ENCODE data around the gene ITIH4.

The ITIH4 gene

GRCh38 chr3:52829906-52830463, 487 bp downstream of the ITIH4 start:
- DNase-seq, result no peak

GRCh38 chr3:52829482-52829881, 990 bp downstream of the ITIH4 start:
- DNase-seq, result no peak

DNA sequence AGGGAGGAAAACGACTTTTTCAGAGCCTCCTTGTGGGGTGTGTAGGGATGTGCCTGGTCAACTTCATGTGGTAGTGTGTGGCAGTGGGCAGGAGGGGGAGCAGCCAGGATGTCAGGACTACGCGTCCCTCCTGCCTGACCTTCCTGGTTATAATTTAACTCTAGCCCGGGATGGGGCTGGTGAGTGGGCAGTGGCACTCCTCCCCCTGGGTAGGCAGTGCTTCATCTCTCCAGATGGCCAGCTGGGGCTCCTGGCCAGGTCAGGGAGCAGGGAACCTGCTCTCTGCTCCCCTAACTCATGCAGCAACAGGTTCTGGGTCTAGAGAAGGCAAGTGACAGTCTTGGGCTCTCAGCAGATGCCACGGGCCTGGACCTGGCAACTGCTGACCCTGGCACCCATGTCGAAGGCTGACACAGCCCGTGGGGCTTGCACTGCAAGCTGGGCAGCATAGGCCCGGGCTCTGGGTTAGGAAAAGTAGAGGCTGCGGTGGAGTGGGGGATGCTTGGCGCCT, 2.6 kb downstream of the ITIH4 start:
- no peak for DNase-seq

- DNase-seq, result no peak
These were observed 3.0 kb downstream of the ITIH4 start for GRCh38 chr3:52827441-52827840.

- DNase-seq, result no peak
These were observed 6.4 kb downstream of the ITIH4 start for GRCh38 chr3:52824037-52824436.

GRCh38 chr3:52822363-52822762, 8.1 kb downstream of the ITIH4 start:
- no peak for DNase-seq

DNA sequence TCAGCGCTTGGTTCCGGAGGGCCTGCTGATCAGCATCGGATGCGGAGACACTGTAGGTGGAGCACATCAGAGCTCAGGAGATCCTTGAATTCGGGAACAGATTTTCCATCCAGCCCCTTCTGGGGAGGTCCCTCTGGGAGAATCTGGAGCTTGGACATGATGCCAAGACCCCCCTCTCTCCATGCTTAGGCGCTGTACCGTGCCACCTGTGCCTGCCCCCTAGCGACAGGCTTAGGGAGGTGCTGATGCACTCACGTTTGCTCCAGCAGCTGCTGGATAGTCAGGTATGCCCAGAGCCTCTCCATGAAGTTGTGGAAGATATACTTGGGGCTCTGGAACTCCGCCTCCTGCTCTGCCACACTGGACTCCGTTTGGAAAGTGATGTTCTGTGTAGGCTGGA, 9.7 kb downstream of the ITIH4 start:
- no peak for DNase-seq

GRCh38 chr3:52819936-52820335, 10.5 kb downstream of the ITIH4 start:
- no peak for DNase-seq

- DNase-seq, result no peak
These were observed 12.6 kb downstream of the ITIH4 start for GRCh38 chr3:52817860-52818259.

GRCh38 chr3:52817221-52817620, 13.3 kb downstream of the ITIH4 start:
- DNase-seq, result no peak

- no peak for DNase-seq
These were observed 13.8 kb downstream of the ITIH4 start for GRCh38 chr3:52816654-52817053.

GRCh38 chr3:52816199-52816598, 14.3 kb downstream of the ITIH4 start:
- no peak for DNase-seq

GRCh38 chr3:52813810-52814209, 16.7 kb downstream of the ITIH4 start:
- no peak for DNase-seq

GRCh38 chr3:52811452-52812011, 18.9 kb downstream of the ITIH4 start:
- DNase-seq, result no peak

DNA sequence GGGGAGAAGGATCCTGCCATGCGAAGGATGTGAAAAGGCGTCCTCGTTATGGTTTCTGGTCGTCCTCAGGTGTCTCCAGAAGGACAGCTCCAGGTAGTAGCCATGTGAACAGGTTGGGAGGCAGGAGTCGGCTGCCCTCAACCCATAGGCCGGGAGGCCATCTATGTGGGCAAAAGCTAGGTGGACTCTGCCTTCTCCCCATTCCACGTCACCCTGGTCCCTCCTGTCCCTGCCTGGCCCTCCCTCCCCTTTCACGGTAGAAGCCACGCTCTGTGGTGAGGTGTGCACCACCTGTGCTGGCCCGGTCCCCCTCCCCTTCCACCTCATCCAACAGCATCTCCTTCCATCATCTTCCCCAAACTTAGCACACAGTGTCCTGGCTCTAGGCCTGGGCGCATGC, 19.5 kb downstream of the ITIH4 start:
- DNase-seq, result no peak

GRCh38 chr3:52809662-52810377, 20.7 kb downstream of the ITIH4 start:
- DNase-seq, result no peak

GRCh38 chr3:52809149-52809548, 21.3 kb downstream of the ITIH4 start:
- no peak for DNase-seq

DNA sequence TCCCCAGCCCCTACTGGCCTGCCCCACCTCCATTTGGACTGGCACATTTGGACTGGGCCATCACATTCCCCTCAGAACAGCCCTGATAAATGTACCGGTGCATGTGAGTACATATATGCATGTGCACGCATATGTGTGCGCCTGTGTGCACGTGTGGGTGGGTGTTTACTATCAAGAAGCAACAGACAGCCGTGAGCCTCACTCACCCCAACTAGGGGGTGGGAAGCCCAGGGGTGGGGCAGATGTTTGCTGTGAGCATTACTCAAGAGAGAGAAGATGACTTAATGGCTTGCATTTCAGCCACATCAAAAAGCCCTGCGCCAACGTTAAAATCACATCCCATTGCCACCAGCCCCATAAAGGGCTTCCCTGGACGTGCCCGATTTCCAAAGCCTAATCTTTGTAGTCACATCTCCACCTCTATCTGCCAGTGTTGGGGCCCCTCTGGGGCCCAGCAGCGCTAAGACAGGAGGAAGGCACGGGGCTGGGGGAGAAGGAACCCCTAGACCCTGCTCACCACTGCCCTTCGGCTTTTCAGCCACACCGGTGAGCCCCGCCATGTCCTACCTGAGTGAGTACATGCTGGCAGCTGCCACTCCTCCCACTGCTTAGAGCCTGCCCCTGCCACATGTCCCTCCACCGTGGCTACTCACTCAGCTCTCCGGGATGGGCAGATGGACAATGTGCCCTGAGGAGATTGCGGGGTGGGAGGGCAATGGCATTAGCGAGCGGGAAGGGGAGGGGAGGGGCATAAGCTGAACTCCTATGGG, 25.0 kb downstream of the ITIH4 start:
- DNase-seq, result no peak

DNA sequence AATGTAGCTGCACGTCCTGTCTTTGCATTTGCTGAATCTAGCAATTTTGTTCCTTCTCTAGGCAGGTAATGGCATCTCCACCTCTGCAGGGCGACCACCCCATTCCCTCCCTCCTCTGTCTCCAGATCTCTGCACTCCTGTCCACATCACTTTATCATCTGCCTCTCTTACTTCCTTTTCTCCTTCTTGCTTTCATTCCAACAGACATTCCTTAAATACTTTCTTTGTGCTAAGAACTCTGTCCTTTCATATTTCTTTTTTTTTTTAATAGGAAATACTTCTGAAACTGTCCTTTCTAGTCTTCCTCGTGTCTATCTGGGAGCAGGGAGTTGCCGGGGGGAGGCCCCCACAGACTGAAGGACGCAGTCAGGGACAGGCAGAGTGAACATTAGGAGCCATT, 28.6 kb downstream of the ITIH4 start:
- no peak for DNase-seq

DNA sequence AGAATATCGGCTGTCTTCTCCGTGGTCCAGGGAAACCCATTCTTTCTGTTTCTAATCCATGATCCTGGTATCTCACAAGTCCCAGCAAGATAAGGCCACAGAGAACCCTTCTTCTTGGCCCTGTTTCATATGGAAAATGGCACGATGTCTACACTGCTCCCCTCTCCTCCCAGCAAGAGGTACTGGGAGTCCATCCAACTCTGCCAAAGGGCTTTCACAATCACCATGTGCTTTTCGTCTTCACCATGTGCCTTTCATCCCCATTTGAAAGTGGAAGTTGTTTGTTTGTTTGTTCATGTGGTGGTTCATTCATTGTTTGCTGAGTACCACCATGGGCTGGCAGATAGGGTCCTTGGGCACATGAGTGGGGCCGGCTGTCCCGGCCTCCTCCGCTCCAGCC, 30.4 kb downstream of the ITIH4 start:
- no peak for DNase-seq

- DNase-seq, result no peak
These were observed 31.4 kb downstream of the ITIH4 start for GRCh38 chr3:52798978-52799476.

DNA sequence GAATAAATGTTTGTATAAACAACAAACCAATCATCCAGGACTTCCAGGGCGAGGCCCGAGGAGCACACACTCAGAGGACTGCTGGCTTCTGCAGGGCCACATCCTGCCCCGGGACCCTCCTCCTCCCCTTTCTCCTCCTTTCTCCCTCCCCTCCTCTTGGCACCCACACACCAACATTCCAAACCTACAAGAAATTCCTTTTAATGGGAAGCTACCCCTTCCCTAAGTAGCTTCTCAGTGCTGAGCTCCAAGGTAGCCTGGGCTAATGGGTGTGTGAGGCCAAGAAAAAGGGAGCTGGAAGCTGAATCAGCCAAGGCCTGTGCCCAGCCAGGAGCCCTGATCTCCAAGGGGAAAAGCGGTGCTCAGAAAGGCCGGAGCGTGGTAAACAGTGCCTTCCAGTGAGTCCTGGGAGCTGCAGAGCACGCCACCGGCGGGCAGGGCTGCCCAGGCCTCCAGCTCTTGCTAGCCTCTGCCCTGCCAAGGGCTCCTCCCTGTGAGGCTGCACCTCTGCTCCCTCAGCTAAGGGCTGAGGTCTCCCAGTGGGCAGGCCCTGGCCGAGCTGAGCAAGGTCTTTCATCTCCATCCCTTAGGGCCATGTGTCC, 32.0 kb downstream of the ITIH4 start:
- no peak for DNase-seq

DNA sequence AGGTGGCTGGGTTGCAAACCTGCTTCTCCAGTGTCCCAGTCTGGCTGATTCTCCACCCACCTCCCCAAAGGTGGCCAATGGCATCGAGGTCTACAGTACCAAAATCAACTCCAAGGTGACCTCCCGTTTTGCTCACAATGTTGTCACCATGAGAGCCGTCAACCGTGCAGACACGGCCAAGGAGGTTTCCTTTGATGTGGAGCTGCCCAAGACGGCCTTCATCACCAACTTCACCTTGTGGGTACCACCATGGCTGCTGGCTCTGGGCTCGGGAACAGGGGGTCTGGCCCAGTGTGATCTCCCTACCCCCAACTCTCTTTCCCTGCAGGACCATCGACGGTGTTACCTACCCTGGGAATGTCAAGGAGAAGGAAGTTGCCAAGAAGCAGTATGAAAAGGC, 34.1 kb downstream of the ITIH4 start:
- DNase-seq, result no peak

All from activated CD8-positive, alpha-beta memory T cell treated with anti-CD3 and anti-CD28 coated beads for 24 hours (primary cell).